HepG2 (cell line): ENCODE data around the gene APEX1. TPM values are rescaled to one million over a fixed set of nuclear protein-coding genes. Genes with fewer than 3 reads are reported as not detected.

Experiments
- CENPT ChIP-seq: sonication (generic); formaldehyde crosslinking; IDR thresholded peaks from 2 replicates; pipeline ENCODE4 v1.8.0; 2022; ENCODE audit warnings: low read depth, mild to moderate bottlenecking, moderate library complexity, missing genetic modification reagents
- CHD2 ChIP-seq: IDR thresholded peaks from 2 replicates; pipeline ENCODE4 v1.6.1; 2011; ENCODE audit warnings: low read depth, low read length, improper control_type of control experiment
- DR1 ChIP-seq: sonication (generic); formaldehyde crosslinking; IDR thresholded peaks from 2 replicates; pipeline ENCODE4 v1.8.0; 2021; ENCODE audit warnings: mild to moderate bottlenecking, missing genetic modification reagents, inconsistent platforms
- ELF3 ChIP-seq: IDR thresholded peaks from 2 replicates; pipeline ENCODE4 v1.6.1; 2016; ENCODE audit warnings: missing genetic modification reagents, missing compliant biosample characterization
- FOSL2 ChIP-seq: sonication (generic); formaldehyde crosslinking; IDR thresholded peaks from 2 replicates; pipeline ENCODE4 v1.4.0; 2020; ENCODE audit warnings: missing genetic modification reagents
- FOXP1 ChIP-seq, 2 experiments: fragments of 450-650 bp in 1 of 2; IDR thresholded peaks; 2 replicates each; pipeline ENCODE4 v1.6.1; 2017 to 2018; ENCODE audit warnings: antibody characterized with exemption in 1 of 2
- GABPB1 ChIP-seq: IDR thresholded peaks from 2 replicates; pipeline ENCODE4 v1.6.1; 2016; ENCODE audit warnings: mild to moderate bottlenecking, missing genetic modification reagents, moderate library complexity, missing compliant biosample characterization
- HNF4A ChIP-seq: sonication (generic); formaldehyde crosslinking; IDR thresholded peaks from 2 replicates; pipeline ENCODE4 v1.4.0; 2020; ENCODE audit warnings: missing genetic modification reagents
- JUND ChIP-seq: sonication (generic); formaldehyde crosslinking; IDR thresholded peaks from 2 replicates; pipeline ENCODE4 v1.8.0; 2022; ENCODE audit warnings: mild to moderate bottlenecking, missing genetic modification reagents
- KLF13 ChIP-seq: sonication (generic); formaldehyde crosslinking; IDR thresholded peaks from 2 replicates; pipeline ENCODE4 v1.4.0; 2020; ENCODE audit warnings: mild to moderate bottlenecking, missing genetic modification reagents
- MED1 ChIP-seq: sonication (generic); formaldehyde crosslinking; IDR thresholded peaks from 2 replicates; pipeline ENCODE4 v1.4.0; 2020; ENCODE audit warnings: missing genetic modification reagents
- NR2F2 ChIP-seq: IDR thresholded peaks from 2 replicates; pipeline ENCODE4 v1.6.1; 2012; ENCODE audit warnings: low read depth, inconsistent platforms, borderline replicate concordance
- PITX1 ChIP-seq: sonication (generic); formaldehyde crosslinking; IDR thresholded peaks from 2 replicates; pipeline ENCODE4 v1.5.1; 2020; ENCODE audit warnings: mild to moderate bottlenecking, missing genetic modification reagents
- RXRB ChIP-seq: IDR thresholded peaks from 2 replicates; pipeline ENCODE4 v1.6.1; 2016; ENCODE audit warnings: borderline replicate concordance, missing genetic modification reagents, missing compliant biosample characterization
- SAP130 ChIP-seq: IDR thresholded peaks from 2 replicates; pipeline ENCODE4 v1.6.1; 2016; ENCODE audit warnings: low read depth
- SCMH1 ChIP-seq: sonication (generic); formaldehyde crosslinking; IDR thresholded peaks from 2 replicates; pipeline ENCODE4 v1.9.0; 2021; ENCODE audit warnings: missing genetic modification reagents, mild to moderate bottlenecking, borderline replicate concordance
- YEATS2 ChIP-seq: sonication (generic); formaldehyde crosslinking; IDR thresholded peaks from 2 replicates; pipeline ENCODE4 v1.4.0; 2020; ENCODE audit warnings: missing genetic modification reagents, borderline replicate concordance
- ZC3H13 ChIP-seq: sonication (generic); formaldehyde crosslinking; IDR thresholded peaks from 2 replicates; pipeline ENCODE4 v1.8.1; 2023; ENCODE audit warnings: mild to moderate bottlenecking, missing genetic modification reagents, moderate library complexity
- ZFP90 ChIP-seq: sonication (generic); formaldehyde crosslinking; IDR thresholded peaks from 2 replicates; pipeline ENCODE4 v1.8.0; 2022; ENCODE audit warnings: missing genetic modification reagents, mild to moderate bottlenecking, inconsistent platforms, borderline replicate concordance
- ZIK1 ChIP-seq: sonication (generic); formaldehyde crosslinking; IDR thresholded peaks from 2 replicates; pipeline ENCODE4 v1.5.0; 2020; ENCODE audit warnings: mild to moderate bottlenecking, low read depth, missing genetic modification reagents, borderline replicate concordance
- ZKSCAN1 ChIP-seq: fragments of 150-350 bp; IDR thresholded peaks from 2 replicates; pipeline ENCODE4 v1.6.1; 2014; ENCODE audit warnings: low read length
- ZNF136 ChIP-seq: sonication (generic); formaldehyde crosslinking; IDR thresholded peaks from 2 replicates; pipeline ENCODE4 v1.8.1; 2022; ENCODE audit warnings: low read depth, mild to moderate bottlenecking, moderate library complexity, missing genetic modification reagents
- ZNF274 ChIP-seq: sonication (generic); formaldehyde crosslinking; IDR thresholded peaks from 2 replicates; pipeline ENCODE4 v1.5.1; 2020; ENCODE audit warnings: mild to moderate bottlenecking, missing genetic modification reagents
- ZNF292 ChIP-seq: sonication (generic); formaldehyde crosslinking; IDR thresholded peaks from 2 replicates; pipeline ENCODE4 v1.8.1; 2022; ENCODE audit warnings: mild to moderate bottlenecking, low read depth, missing genetic modification reagents, borderline replicate concordance
- ZNF337 ChIP-seq: sonication (generic); formaldehyde crosslinking; IDR thresholded peaks from 2 replicates; pipeline ENCODE4 v1.5.1; 2020; ENCODE audit warnings: missing genetic modification reagents, low read depth, mild to moderate bottlenecking, borderline replicate concordance
- polyA plus RNA-seq, 8 experiments: library from polyadenylated mRNA; depleted of rRNA in 3 of 8; stranded (reverse) in 7 of 8; unstranded in 1 of 8; fragments of >200 nt; fragmentation: Illumina TruSeq in 4 of 8; extraction: Trizol in 4 of 8; gene quantifications; 2 replicates each; pipeline versions ENCODE4 v1.2.1 to v1.2.3, GENCODE V29; 2011 to 2016; ENCODE audit warnings: low read depth in 4 of 8, missing spikeins in 1 of 8, mixed read lengths in 1 of 8; ENCODE audit not compliant: insufficient read depth in 1 of 8
- total RNA-seq, 5 experiments: library from RNA; depleted of rRNA; stranded (reverse); fragments of >200 nt; fragmentation: Illumina TruSeq; extraction: Trizol; gene quantifications; 2 replicates each; pipeline ENCODE4 v1.2.3, GENCODE V29; 2016; ENCODE audit warnings: low read depth in 1 of 5
- TF ChIP-seq, protein P1 (sequence below): sonication (generic); formaldehyde crosslinking; IDR thresholded peaks from 2 replicates; pipeline ENCODE4 v1.5.0; 2020; ENCODE audit warnings: mild to moderate bottlenecking, missing genetic modification reagents, borderline replicate concordance
- TF ChIP-seq, protein P2 (sequence below): sonication (generic); formaldehyde crosslinking; IDR thresholded peaks from 2 replicates; pipeline ENCODE4 v1.4.0; 2020; ENCODE audit warnings: mild to moderate bottlenecking, missing genetic modification reagents
- TF ChIP-seq, protein P3 (sequence below): sonication (generic); formaldehyde crosslinking; IDR thresholded peaks from 2 replicates; pipeline ENCODE4 v1.4.0; 2020; ENCODE audit warnings: mild to moderate bottlenecking, missing genetic modification reagents

The APEX1 gene
- total and polyA plus RNA-seq, 2 of the 13 experiments (the other 11 are each of a cell fraction or from before 2014, with no cell fraction given), result 171 to 405 TPM

DNA sequence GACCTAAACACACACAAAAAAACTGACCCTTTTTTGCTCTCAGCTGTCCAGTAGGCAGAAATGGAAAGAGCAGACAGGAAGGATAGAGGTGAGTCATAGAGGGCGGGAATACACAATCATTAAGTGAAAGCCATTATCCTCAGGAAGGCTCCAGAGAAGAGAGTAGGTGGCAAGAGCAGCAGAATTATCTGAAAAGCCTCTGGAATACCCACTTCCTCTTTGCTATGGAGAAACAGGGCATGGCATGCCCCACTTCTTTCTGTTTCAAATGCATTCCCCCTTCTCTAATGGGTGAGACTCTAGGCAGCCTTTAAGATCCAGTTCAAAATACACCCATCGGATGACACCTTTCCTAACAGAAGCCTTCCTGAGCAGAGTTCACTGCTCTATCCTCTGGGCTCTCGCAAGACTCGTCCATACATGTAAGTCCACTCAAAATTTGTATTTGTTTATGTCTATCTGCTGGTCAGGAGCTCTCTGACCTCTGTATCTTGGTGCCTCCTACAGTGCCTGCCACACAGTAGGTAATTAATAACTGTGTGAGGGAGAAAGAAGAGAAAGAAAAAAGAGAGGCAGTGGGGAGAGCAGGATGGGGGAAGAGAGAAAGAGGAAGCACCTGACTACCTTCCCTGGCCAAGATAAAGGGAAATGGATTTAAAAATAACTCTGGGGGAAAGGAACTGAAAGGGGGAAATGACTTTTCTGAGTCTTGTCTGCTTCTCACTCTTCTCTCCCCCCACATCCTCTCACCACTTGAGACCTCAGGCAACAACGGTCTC, 27.6 kb upstream of the APEX1 start (continued):
- TF ChIP-seq YEATS2, result no peak
- TF ChIP-seq, protein P1, sequence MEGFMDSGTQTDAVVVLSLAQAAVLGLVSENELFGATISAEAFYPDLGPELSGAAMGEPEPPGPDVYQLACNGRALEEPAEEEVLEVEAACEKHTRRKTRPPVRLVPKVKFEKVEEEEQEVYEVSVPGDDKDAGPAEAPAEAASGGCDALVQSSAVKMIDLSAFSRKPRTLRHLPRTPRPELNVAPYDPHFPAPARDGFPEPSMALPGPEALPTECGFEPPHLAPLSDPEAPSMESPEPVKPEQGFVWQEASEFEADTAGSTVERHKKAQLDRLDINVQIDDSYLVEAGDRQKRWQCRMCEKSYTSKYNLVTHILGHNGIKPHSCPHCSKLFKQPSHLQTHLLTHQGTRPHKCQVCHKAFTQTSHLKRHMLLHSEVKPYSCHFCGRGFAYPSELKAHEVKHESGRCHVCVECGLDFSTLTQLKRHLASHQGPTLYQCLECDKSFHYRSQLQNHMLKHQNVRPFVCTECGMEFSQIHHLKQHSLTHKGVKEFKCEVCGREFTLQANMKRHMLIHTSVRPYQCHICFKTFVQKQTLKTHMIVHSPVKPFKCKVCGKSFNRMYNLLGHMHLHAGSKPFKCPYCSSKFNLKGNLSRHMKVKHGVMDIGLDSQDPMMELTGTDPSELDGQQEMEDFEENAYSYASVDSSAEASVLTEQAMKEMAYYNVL (CRISPR knock-in tag), result peak; percentile 60; the same call in 1 of the 2 replicates
- TF ChIP-seq, protein P2, sequence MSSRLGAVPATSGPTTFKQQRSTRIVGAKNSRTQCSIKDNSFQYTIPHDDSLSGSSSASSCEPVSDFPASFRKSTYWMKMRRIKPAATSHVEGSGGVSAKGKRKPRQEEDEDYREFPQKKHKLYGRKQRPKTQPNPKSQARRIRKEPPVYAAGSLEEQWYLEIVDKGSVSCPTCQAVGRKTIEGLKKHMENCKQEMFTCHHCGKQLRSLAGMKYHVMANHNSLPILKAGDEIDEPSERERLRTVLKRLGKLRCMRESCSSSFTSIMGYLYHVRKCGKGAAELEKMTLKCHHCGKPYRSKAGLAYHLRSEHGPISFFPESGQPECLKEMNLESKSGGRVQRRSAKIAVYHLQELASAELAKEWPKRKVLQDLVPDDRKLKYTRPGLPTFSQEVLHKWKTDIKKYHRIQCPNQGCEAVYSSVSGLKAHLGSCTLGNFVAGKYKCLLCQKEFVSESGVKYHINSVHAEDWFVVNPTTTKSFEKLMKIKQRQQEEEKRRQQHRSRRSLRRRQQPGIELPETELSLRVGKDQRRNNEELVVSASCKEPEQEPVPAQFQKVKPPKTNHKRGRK, result 0 out of 2 replicates have a peak, but pooled peaks have one; percentile 31
- TF ChIP-seq NR2F2, result 0 out of 2 replicates have a peak, but pooled peaks have one; percentile 17
- TF ChIP-seq ZKSCAN1, result 0 out of 2 replicates have a peak, but pooled peaks have one; percentile 39
- TF ChIP-seq PITX1 (CRISPR knock-in tag), result no peak
- no peak for TF ChIP-seq ZFP90 (CRISPR knock-in tag)
- peak; percentile 23; the same call in 1 of the 2 replicates for TF ChIP-seq MED1 (CRISPR knock-in tag)
- TF ChIP-seq ZC3H13, result no peak
- TF ChIP-seq FOXP1 (IDR thresholded peaks at IDR 0.05), result no peak
- 0 out of 2 replicates have a peak, but pooled peaks have one; percentile 3 for TF ChIP-seq FOXP1 (CRISPR knock-in tag; IDR thresholded peaks at IDR 0.05)
- peak; percentile 39; the same call in 1 of the 2 replicates for TF ChIP-seq JUND (CRISPR knock-in tag)
- TF ChIP-seq HNF4A (CRISPR knock-in tag), result peak; percentile 60
- TF ChIP-seq FOSL2, result peak; percentile 90
- no peak for TF ChIP-seq DR1
- TF ChIP-seq, protein P3, sequence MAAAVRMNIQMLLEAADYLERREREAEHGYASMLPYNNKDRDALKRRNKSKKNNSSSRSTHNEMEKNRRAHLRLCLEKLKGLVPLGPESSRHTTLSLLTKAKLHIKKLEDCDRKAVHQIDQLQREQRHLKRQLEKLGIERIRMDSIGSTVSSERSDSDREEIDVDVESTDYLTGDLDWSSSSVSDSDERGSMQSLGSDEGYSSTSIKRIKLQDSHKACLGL, result no peak
- TF ChIP-seq ZNF337 (CRISPR knock-in tag), result no peak
- TF ChIP-seq CHD2, result no peak
- peak; percentile 28; the same call in 1 of the 2 replicates for TF ChIP-seq RXRB (CRISPR knock-in tag)
- TF ChIP-seq ZIK1 (CRISPR knock-in tag), result no peak
- TF ChIP-seq KLF13, result no peak
- TF ChIP-seq SAP130 (CRISPR knock-in tag), result peak; percentile 44
- TF ChIP-seq ZNF274, result no peak
- no peak for TF ChIP-seq SCMH1 (CRISPR knock-in tag)
- TF ChIP-seq CENPT, result no peak
- 0 out of 2 replicates have a peak, but pooled peaks have one; percentile 46 for TF ChIP-seq ZNF292 (CRISPR knock-in tag)
- no peak for TF ChIP-seq ZNF136 (CRISPR knock-in tag)
- no peak for TF ChIP-seq ELF3
- TF ChIP-seq GABPB1 (CRISPR knock-in tag), result peak; percentile 27; the same call in 1 of the 2 replicates
